Heart right ventricle (tissue), 16 donors: ENCODE results near the gene CNTN4. TPM values are rescaled to one million over a fixed set of nuclear protein-coding genes. Genes with fewer than 3 reads are reported as not detected.
A peak's percentile ranks its signal among the peaks of the same experiment; 100 is the strongest.

Experiments
- ATAC-seq, 8 donors: fragments of 200-7000 bp; cut with Tn5 transposase; one replicate each; pipeline ENCODE4 v1.9.1; 2020; ENCODE audit warnings: mild to moderate bottlenecking in 8 of 8, moderate library complexity in 8 of 8, moderate number of reproducible peaks in 1 of 8
- DNase-seq, 2 donors: peaks; one replicate each; pipeline ENCODE4 v3.0.0-alpha.2; 2020
- H3K27ac ChIP-seq, 10 donors: fragments of 200-600 bp; sonication (generic) in 2 of 10; one replicate each; pipeline versions ENCODE4 v1.5.0 to v1.8.0; 2020 to 2022; ENCODE audit warnings: mild to moderate bottlenecking in 3 of 10
- H3K27me3 ChIP-seq, 7 donors: fragments of 200-600 bp; one replicate each; pipeline ENCODE4 v1.8.0; 2021 to 2022; ENCODE audit warnings: mild to moderate bottlenecking in 2 of 7
- H3K36me3 ChIP-seq, 9 donors: fragments of 200-600 bp; sonication (generic) in 1 of 9; one replicate each; pipeline versions ENCODE4 v1.5.0 to v1.8.0; 2020 to 2022; ENCODE audit warnings: mild to moderate bottlenecking in 2 of 9
- H3K4me1 ChIP-seq, 9 donors: fragments of 200-600 bp; sonication (generic) in 1 of 9; one replicate each; pipeline versions ENCODE4 v1.5.0 to v1.8.0; 2020 to 2022; ENCODE audit warnings: mild to moderate bottlenecking in 4 of 9
- H3K4me3 ChIP-seq, 10 donors: fragments of 200-600 bp; sonication (generic) in 2 of 10; one replicate each; pipeline versions ENCODE4 v1.5.0 to v1.8.0; 2020 to 2022; ENCODE audit warnings: mild to moderate bottlenecking in 7 of 10, moderate library complexity in 2 of 10
- H3K9me3 ChIP-seq, 11 donors: fragments of 200-600 bp in 10 of 11; sonication (generic) in 2 of 11; one replicate each; pipeline versions ENCODE4 v1.5.0 to v1.8.0; 2013 to 2022; ENCODE audit warnings: mild to moderate bottlenecking in 2 of 11, control low read depth in 1 of 11, moderate library complexity in 1 of 11
- CTCF ChIP-seq, 9 donors: fragments of 200-600 bp; sonication (generic) in 2 of 9; IDR thresholded peaks; one replicate each; pipeline versions ENCODE4 v1.5.0 to v1.8.0; 2021 to 2022; ENCODE audit warnings: antibody characterized with exemption in 9 of 9, mild to moderate bottlenecking in 5 of 9, moderate library complexity in 1 of 9
- WGBS, 2 donors: extraction: QIAGEN DNeasy Blood & Tissue Kit; methylation state at CpG; one replicate each; pipeline ENCODE4 v1.1.7; 2013; ENCODE audit warnings: inconsistent platforms in 1 of 2; 5-methylcytosine and 5-hydroxymethylcytosine counted together
- intact Hi-C, 10 donors: fragments of 100-400 bp; cut with DNase I; formaldehyde crosslinking; loops; one replicate each; pipeline versions ENCODE4 v1.11.1 to v1.14.2; 2022
- polyA plus RNA-seq, 2 donors: library from polyadenylated mRNA; stranded (reverse); fragments of 200-250 nt; gene quantifications; one replicate each; pipeline ENCODE4 v1.2.3, GENCODE V29; 2013
- total RNA-seq, 10 donors: library from RNA; stranded (reverse); fragmentation: NEBNext Ultra II Directional in 3 of 10; extraction: Animal tissue kit (Norgen Biotek cat#: 25700) in 3 of 10; gene quantifications; one replicate each; pipeline versions ENCODE4 v1.2.1 to v1.2.4, GENCODE V29; 2021 to 2023
- donor health status: Arrhythmogenic right ventricular cardiomyopathy.
- donor health status: ischemic (EF 13 %, LVEDD 7.1; RV severe dilation, severe dysfunction).
- donor health status: healthy with polysubstance abuse.
- donor health status: DM: no; HTN: yes; CAD: no.
- donor health status: DM: no; HTN: no; CAD: no.
- donor health status: ischemic (EF 25% LVEDD 6.9; RV normal size, moderate dysfunction).
- donor health status: ischemic (EF 25% LVEDD 5.7; RV mildly dilated, moderate dysfunction).
- donor health status: healthy.
- donor health status: DM: yes; HTN: yes; CAD: no.
- donor health status: Ischemic cardiomyopathy.
- donor health status: ischemic (EF 35%, LVEDD 5.7; RV mildly dilated, moderate dysfunction).
- donor health status: nonischemic (EF 11% LVEDD 7.7; RV severe dilation, severe dysfunction).
- donor health status: DM: yes; HTN: yes; CAD: no.
- donor health status: PGD.
- donor health status: ischemic (EF 29% LVEDD 5.4; RV normal size, mild dysfunction).
- donor health status: nonischemic (EF 23%, LVEDD 6.1; RV moderate dilation, normal function).

CNTN4 gene
- total and polyA plus RNA-seq, 12 donors = 0.48 to 4.7 (median 2.5) TPM

GRCh38 chr3:3086239-3086638, 987.6 kb downstream of the CNTN4 start:
- Histone ChIP-seq H3K9me3 (no peaks in the 10 kb centered on the region), H3K36me3 (no peaks in the 10 kb centered on the region), H3K27me3 (no peaks in the 10 kb centered on the region), H3K27ac (no peak overlapping the region), H3K4me3 (no peak overlapping the region), H3K4me1 (no peaks in the 10 kb centered on the region)
- WGBS, 2 donors = 60 to 64% methylated on average over 6 of the region's 6 CpGs
- no peak for TF ChIP-seq CTCF (IDR thresholded peaks at IDR 0.05)
- intact Hi-C loops = no loop called here
- ATAC-seq (no peak), DNase-seq (no peak)

DNA sequence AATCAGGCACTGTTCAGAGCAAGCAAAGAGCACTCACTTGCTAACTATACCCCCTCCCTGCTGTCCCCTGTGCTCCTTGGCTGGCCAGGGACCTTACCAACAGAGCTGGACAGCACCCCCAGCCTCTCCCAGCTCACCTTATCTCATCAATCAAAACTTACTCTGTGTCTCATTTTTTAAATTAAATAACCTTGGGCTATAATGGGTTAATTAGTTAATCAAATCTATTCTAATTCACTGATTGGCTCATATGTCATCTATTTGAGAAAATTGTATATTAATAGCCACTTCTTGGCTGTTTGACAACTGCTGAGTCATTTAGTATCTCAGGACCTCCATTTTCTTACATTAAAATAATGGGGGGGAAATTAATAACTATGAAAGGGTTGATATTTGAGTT, 988.6 kb downstream of the CNTN4 start:
- ATAC-seq (no peak), DNase-seq (no peak)
- H3K4me1 ChIP-seq = no peaks in the 10 kb centered on the region
- intact Hi-C loops = no loop called here
- TF ChIP-seq CTCF (IDR thresholded peaks at IDR 0.05) = no peak
- H3K9me3 ChIP-seq = no peaks in the 10 kb centered on the region
- H3K27me3 ChIP-seq = no peaks in the 10 kb centered on the region
- no peak overlapping the region for H3K27ac ChIP-seq
- H3K4me3 ChIP-seq = no peak overlapping the region
- H3K36me3 ChIP-seq = no peaks in the 10 kb centered on the region

DNA sequence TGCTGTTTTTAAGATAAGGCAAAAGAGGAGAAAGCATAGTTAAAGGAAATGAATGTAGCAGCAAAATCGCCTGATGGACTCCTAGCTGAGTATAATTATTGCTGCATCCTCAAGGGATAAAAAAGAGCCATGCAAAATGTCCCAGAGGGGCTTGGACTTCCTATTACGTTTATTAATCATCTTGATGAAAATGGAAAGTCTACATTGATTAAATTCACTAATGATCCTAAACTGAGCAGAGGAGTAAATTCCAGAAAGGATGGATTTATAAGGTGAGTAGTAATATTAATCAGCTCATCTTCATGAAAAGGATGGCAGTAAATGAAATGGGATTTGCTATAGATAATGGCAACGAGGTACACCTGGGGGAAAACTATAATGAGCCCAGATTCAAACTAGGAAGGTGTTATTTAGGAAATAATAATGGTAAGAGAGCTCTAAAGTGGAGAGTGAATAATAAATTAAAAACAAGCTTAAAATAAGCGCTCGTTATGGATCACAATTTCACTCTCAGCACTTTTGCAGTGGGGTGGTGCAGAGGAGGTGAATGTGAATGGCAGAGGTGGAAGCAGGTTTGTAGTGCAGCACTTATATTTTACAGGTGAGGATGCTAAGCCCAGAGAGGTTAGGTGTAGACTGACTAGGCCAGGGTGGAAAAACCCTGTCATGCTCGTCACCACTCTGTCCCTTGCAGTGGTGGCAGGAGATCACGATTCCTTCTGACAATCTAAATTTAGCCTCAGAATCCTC, 989.2 kb downstream of the CNTN4 start:
- no peaks in the 10 kb centered on the region for H3K4me1 ChIP-seq
- DNase-seq (no peak), ATAC-seq (peak in 1 of 8 donors; percentile 50)
- no peaks in the 10 kb centered on the region for H3K9me3 ChIP-seq
- H3K27me3 ChIP-seq = no peaks in the 10 kb centered on the region
- no peak overlapping the region for H3K27ac ChIP-seq
- WGBS, 2 donors = 56 to 59% methylated on average over 7 of the region's 7 CpGs
- TF ChIP-seq CTCF (IDR thresholded peaks at IDR 0.05) = no peak
- H3K4me3 ChIP-seq = no peak overlapping the region
- no peaks in the 10 kb centered on the region for H3K36me3 ChIP-seq
- intact Hi-C loops = no loop called here

GRCh38 chr3:3089017-3089416, 990.4 kb downstream of the CNTN4 start:
- ATAC-seq (no peak), DNase-seq (no peak)
- no peak for TF ChIP-seq CTCF (IDR thresholded peaks at IDR 0.05)
- Histone ChIP-seq H3K4me3 (no peak overlapping the region), H3K4me1 (no peaks in the 10 kb centered on the region), H3K27me3 (no peaks in the 10 kb centered on the region), H3K27ac (no peak overlapping the region), H3K36me3 (no peaks in the 10 kb centered on the region), H3K9me3 (no peaks in the 10 kb centered on the region)
- intact Hi-C loops = no loop called here
- 69 to 74% methylated on average over 4 of the region's 4 CpGs for WGBS, 2 donors
